Ectodermal cell (in vitro differentiated cells): ENCODE data around the gene MSANTD1.

Experiments
- H3K27ac ChIP-seq: 2 replicates; pipeline ENCODE4 v1.7.0; 2013; ENCODE audit warnings: mild to moderate bottlenecking, low read depth, low read length; ENCODE audit not compliant: insufficient read depth, poor library complexity, severe bottlenecking
- H3K27me3 ChIP-seq: 2 replicates; pipeline ENCODE4 v1.7.0; 2013; ENCODE audit warnings: mild to moderate bottlenecking, low read length; ENCODE audit not compliant: insufficient read depth, control insufficient read depth, poor library complexity, severe bottlenecking
- H3K36me3 ChIP-seq: one replicate; pipeline ENCODE4 v1.7.0; 2013; ENCODE audit warnings: low read length; ENCODE audit not compliant: control insufficient read depth, insufficient read depth
- H3K4me1 ChIP-seq: one replicate; pipeline ENCODE4 v1.7.0; 2013; ENCODE audit warnings: low read length; ENCODE audit not compliant: control insufficient read depth, insufficient read depth
- H3K4me3 ChIP-seq: 2 replicates; pipeline ENCODE4 v1.7.0; 2013; ENCODE audit warnings: low read depth, low read length, control low read depth; ENCODE audit not compliant: insufficient read depth
- H3K9me3 ChIP-seq: 2 replicates; pipeline ENCODE4 v1.7.0; 2013; ENCODE audit warnings: mild to moderate bottlenecking, low read length, moderate library complexity; ENCODE audit not compliant: control insufficient read depth
- WGBS, 2 experiments: methylation state at CpG; one replicate each; pipeline ENCODE4 v1.1.7; 2013; ENCODE audit warnings: missing lambda C conversion rate in 2 of 2; 5-methylcytosine and 5-hydroxymethylcytosine counted together

MSANTD1 gene

GRCh38 chr4:3207531-3208037 lies 41.4 kb upstream of the MSANTD1 start:
- H3K27ac ChIP-seq = no peak overlapping the region
- H3K9me3 ChIP-seq = no peaks in the 10 kb centered on the region
- WGBS, 2 experiments = 89 to 98% methylated on average over 3 to 5 of the region's 5 CpGs
- H3K36me3 ChIP-seq = peaks cover 23% of the 10 kb centered on the region
- H3K4me1 ChIP-seq = no peaks in the 10 kb centered on the region
- H3K27me3 ChIP-seq = no peaks in the 10 kb centered on the region
- H3K4me3 ChIP-seq = no peak overlapping the region

- H3K4me1 ChIP-seq = no peaks in the 10 kb centered on the region
- H3K27me3 ChIP-seq = no peaks in the 10 kb centered on the region
- peaks cover 28% of the 10 kb centered on the region for H3K36me3 ChIP-seq
- WGBS, 2 experiments = 94 to 98% methylated on average over 14 of the region's 14 CpGs
- no peak overlapping the region for H3K27ac ChIP-seq
- H3K9me3 ChIP-seq = no peaks in the 10 kb centered on the region
- no peak overlapping the region for H3K4me3 ChIP-seq
These were observed 40.1 kb upstream of the MSANTD1 start for GRCh38 chr4:3208826-3209225.

GRCh38 chr4:3209551-3210325 lies 39.2 kb upstream of the MSANTD1 start:
- Histone ChIP-seq H3K36me3 (peaks cover 34% of the 10 kb centered on the region), H3K4me1 (no peaks in the 10 kb centered on the region), H3K9me3 (no peaks in the 10 kb centered on the region), H3K27me3 (no peaks in the 10 kb centered on the region), H3K4me3 (no peak overlapping the region), H3K27ac (no peak overlapping the region)
- WGBS, 2 experiments = 96 to 97% methylated on average over 17 of the region's 17 CpGs

- no peak overlapping the region for H3K4me3 ChIP-seq
- no peaks in the 10 kb centered on the region for H3K4me1 ChIP-seq
- no peaks in the 10 kb centered on the region for H3K9me3 ChIP-seq
- no peak overlapping the region for H3K27ac ChIP-seq
- no peaks in the 10 kb centered on the region for H3K27me3 ChIP-seq
- whole genome bisulfite sequencing, 2 experiments = 90 to 94% methylated on average over 6 of the region's 6 CpGs
- H3K36me3 ChIP-seq = peaks cover 41% of the 10 kb centered on the region
These were observed 38.5 kb upstream of the MSANTD1 start for GRCh38 chr4:3210467-3210866.

- 96 to 97% methylated on average over 6 to 8 of the region's 8 CpGs for WGBS, 2 experiments
- H3K4me1 ChIP-seq = no peaks in the 10 kb centered on the region
- H3K27ac ChIP-seq = no peak overlapping the region
- no peak overlapping the region for H3K4me3 ChIP-seq
- H3K9me3 ChIP-seq = no peaks in the 10 kb centered on the region
- H3K27me3 ChIP-seq = no peaks in the 10 kb centered on the region
- peaks cover 44% of the 10 kb centered on the region for H3K36me3 ChIP-seq
These were observed 37.1 kb upstream of the MSANTD1 start for GRCh38 chr4:3211866-3212265.

- Histone ChIP-seq H3K27ac (no peak overlapping the region), H3K27me3 (no peaks in the 10 kb centered on the region), H3K4me1 (no peaks in the 10 kb centered on the region), H3K9me3 (no peaks in the 10 kb centered on the region), H3K4me3 (no peak overlapping the region), H3K36me3 (peaks cover 43% of the 10 kb centered on the region)
- WGBS, 2 experiments = 95% methylated on average over 12 of the region's 12 CpGs
These were observed 36.4 kb upstream of the MSANTD1 start for GRCh38 chr4:3212391-3213105.

- Histone ChIP-seq H3K4me1 (no peaks in the 10 kb centered on the region), H3K27ac (no peak overlapping the region), H3K36me3 (peaks cover 41% of the 10 kb centered on the region), H3K9me3 (no peaks in the 10 kb centered on the region), H3K4me3 (no peak overlapping the region), H3K27me3 (no peaks in the 10 kb centered on the region)
- 95 to 99% methylated on average over 4 of the region's 4 CpGs for WGBS, 2 experiments
These were observed 35.9 kb upstream of the MSANTD1 start for GRCh38 chr4:3213106-3213425.

- Histone ChIP-seq H3K36me3 (peaks cover 39% of the 10 kb centered on the region), H3K4me3 (no peak overlapping the region), H3K27ac (no peak overlapping the region), H3K9me3 (no peaks in the 10 kb centered on the region), H3K4me1 (no peaks in the 10 kb centered on the region), H3K27me3 (no peaks in the 10 kb centered on the region)
- whole genome bisulfite sequencing, 2 experiments = 96 to 97% methylated on average over 15 of the region's 15 CpGs
These were observed 35.2 kb upstream of the MSANTD1 start for GRCh38 chr4:3213661-3214250.

GRCh38 chr4:3215256-3215655 lies 33.7 kb upstream of the MSANTD1 start:
- Histone ChIP-seq H3K36me3 (peaks cover 42% of the 10 kb centered on the region), H3K9me3 (no peaks in the 10 kb centered on the region), H3K4me1 (no peaks in the 10 kb centered on the region), H3K4me3 (no peak overlapping the region), H3K27me3 (no peaks in the 10 kb centered on the region), H3K27ac (no peak overlapping the region)
- WGBS, 2 experiments = 96 to 97% methylated on average over 12 of the region's 12 CpGs

GRCh38 chr4:3215733-3216132 lies 33.2 kb upstream of the MSANTD1 start:
- H3K36me3 ChIP-seq = peaks cover 42% of the 10 kb centered on the region
- 95 to 98% methylated on average over 3 to 4 of the region's 4 CpGs for WGBS, 2 experiments

More at GRCh38 chr4:3215733-3216132, 33.2 kb upstream of the MSANTD1 start:
- Histone ChIP-seq H3K4me3 (no peak overlapping the region), H3K4me1 (no peaks in the 10 kb centered on the region), H3K27ac (no peak overlapping the region), H3K27me3 (no peaks in the 10 kb centered on the region), H3K9me3 (no peaks in the 10 kb centered on the region)
